ENCODE measurements around the gene KRTAP21-1.
"Not testable (repeated sequence)": the region's sequence is repeated elsewhere in the genome, so short reads cannot be mapped to it uniquely, and the experiment has no call there.

Gene KRTAP21-1

GRCh38 chr21:30755328-30755727 lies at the start of gene KRTAP21-1:
KRTAP21-1 (minus strand) TSS chr21:30755428; CDS start chr21:30755378, 50 bp downstream.
- in situ Hi-C loops (cut with HindIII; ENCODE audit: low sequenced_read_pairs); DNase-seq (ENCODE audit: low read depth, low spot score); H3K4me3 ChIP-seq (ENCODE audit: low read depth, low read length): not testable (repeated sequence)

- no peak for DNase-seq (ENCODE audit: low read depth, low spot score)
- TF ChIP-seq, protein P1, sequence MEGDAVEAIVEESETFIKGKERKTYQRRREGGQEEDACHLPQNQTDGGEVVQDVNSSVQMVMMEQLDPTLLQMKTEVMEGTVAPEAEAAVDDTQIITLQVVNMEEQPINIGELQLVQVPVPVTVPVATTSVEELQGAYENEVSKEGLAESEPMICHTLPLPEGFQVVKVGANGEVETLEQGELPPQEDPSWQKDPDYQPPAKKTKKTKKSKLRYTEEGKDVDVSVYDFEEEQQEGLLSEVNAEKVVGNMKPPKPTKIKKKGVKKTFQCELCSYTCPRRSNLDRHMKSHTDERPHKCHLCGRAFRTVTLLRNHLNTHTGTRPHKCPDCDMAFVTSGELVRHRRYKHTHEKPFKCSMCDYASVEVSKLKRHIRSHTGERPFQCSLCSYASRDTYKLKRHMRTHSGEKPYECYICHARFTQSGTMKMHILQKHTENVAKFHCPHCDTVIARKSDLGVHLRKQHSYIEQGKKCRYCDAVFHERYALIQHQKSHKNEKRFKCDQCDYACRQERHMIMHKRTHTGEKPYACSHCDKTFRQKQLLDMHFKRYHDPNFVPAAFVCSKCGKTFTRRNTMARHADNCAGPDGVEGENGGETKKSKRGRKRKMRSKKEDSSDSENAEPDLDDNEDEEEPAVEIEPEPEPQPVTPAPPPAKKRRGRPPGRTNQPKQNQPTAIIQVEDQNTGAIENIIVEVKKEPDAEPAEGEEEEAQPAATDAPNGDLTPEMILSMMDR (IDR thresholded peaks at IDR 0.05; ENCODE audit: low read depth, low read length): no peak
- H3K4me3 ChIP-seq (ENCODE audit: low read depth, low read length): no peak overlapping the region
- in situ Hi-C loops (cut with HindIII; ENCODE audit: low sequenced_read_pairs): no loop called here
These were observed 45.4 kb upstream of the KRTAP21-1 start for GRCh38 chr21:30800605-30801004.

GRCh38 chr21:30793581-30794314 lies 38.5 kb upstream of the KRTAP21-1 start:
- TF ChIP-seq, protein P1 (IDR thresholded peaks at IDR 0.05; ENCODE audit: low read depth, low read length): no peak
- H3K4me3 ChIP-seq (ENCODE audit: low read depth, low read length): no peak overlapping the region
- no peak for DNase-seq (ENCODE audit: low read depth, low spot score)
- in situ Hi-C loops (cut with HindIII; ENCODE audit: low sequenced_read_pairs): no loop called here

DNA sequence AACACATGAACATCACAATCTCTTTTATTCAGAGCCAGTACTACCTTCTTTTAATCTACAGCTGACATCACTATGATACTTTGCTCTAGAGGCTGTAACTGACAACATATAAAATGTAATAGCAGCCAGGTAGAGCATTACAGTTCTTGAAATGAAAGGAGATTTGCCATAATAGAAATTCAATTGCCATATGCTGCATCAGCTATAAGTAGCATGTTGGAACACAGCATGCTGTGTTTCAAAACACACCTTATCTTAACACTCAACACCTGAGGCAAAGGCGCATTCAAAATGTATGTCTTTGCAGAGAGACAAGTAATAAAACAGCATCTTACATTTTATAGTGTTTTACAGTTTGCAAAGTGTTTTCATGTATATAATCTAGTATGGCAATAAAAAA lies 24.0 kb upstream of the KRTAP21-1 start:
- no peak for DNase-seq (ENCODE audit: low read depth, low spot score)
- TF ChIP-seq, protein P1 (IDR thresholded peaks at IDR 0.05; ENCODE audit: low read depth, low read length): no peak
- in situ Hi-C loops (cut with HindIII; ENCODE audit: low sequenced_read_pairs): no loop called here

DNA sequence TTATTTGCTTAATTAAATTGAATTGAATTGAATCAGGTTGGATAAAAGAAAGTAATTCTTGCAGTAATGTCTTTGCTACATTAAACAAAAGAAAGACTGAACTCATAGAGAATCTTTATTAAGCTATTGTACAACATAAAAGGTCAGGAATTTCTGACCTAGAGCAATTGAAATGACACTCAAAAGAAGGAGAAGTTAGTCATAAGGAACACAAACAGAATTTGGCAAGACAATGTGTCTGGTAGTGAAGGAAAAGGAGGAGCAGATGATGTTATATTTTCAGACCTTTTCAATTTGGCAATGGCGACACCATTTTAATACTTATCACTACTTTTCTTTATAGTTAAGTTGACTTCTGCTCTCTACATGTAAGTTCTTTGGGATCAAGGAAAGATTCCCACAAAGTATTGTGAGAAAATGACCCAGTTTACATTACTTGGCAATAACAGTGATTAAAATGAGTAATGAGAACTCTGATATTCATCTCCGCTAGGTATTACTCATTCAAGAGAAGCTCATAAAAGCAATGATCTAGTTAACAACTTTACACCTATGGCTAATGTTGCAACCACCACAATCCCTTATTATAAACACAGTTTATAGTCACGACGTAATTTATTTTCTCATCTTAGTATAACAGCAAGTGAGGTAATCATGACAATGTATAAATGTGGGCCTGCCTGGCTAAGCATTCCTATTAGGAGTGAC lies 14.7 kb upstream of the KRTAP21-1 start:
- no peak overlapping the region for H3K4me3 ChIP-seq (ENCODE audit: low read depth, low read length)
- TF ChIP-seq, protein P1 (IDR thresholded peaks at IDR 0.05; ENCODE audit: low read depth, low read length): no peak
- DNase-seq (ENCODE audit: low read depth, low spot score): no peak
- in situ Hi-C loops (cut with HindIII; ENCODE audit: low sequenced_read_pairs): no loop called here

More for the DNA sequence above, 24.0 kb upstream of the KRTAP21-1 start:
- no peak overlapping the region for H3K4me3 ChIP-seq (ENCODE audit: low read depth, low read length)

- H3K4me3 ChIP-seq (ENCODE audit: low read depth, low read length): no peak overlapping the region
- DNase-seq (ENCODE audit: low read depth, low spot score): no peak
- in situ Hi-C loops (cut with HindIII; ENCODE audit: low sequenced_read_pairs): no loop called here
- TF ChIP-seq, protein P1 (IDR thresholded peaks at IDR 0.05; ENCODE audit: low read depth, low read length): no peak
These were observed 5.5 kb upstream of the KRTAP21-1 start for GRCh38 chr21:30760776-30761175.

DNA sequence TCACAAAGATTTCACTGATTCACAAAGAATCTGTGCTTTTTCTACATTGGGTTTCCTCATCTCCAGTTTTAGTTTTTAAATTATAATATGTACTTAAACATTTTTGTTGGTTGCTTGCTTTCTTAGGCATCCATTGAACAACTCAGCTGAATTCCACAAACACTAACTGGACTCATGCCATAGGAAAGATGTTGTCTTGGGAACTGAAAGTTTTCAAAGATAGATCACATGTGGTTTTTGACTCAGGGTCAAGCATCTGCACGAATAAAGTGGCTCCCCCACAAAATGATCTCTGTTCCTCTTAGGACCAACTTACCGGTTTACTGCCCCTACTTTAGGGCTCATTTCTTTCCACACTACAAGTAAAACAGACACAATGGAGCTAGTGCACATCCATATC lies 3.1 kb upstream of the KRTAP21-1 start:
- TF ChIP-seq, protein P1 (IDR thresholded peaks at IDR 0.05; ENCODE audit: low read depth, low read length): no peak
- in situ Hi-C loops (cut with HindIII; ENCODE audit: low sequenced_read_pairs): no loop called here
- no peak overlapping the region for H3K4me3 ChIP-seq (ENCODE audit: low read depth, low read length)
- DNase-seq (ENCODE audit: low read depth, low spot score): no peak
